Superior temporal gyrus (tissue), 1 donor: Measurements from ENCODE around the gene IRAK2.
A peak's percentile ranks its signal among the peaks of the same experiment; 100 is the strongest.
"Not testable (repeated sequence)": the region's sequence is repeated elsewhere in the genome, so short reads cannot be mapped to it uniquely, and the experiment has no call there.

Experiments used
- DNase-seq: peaks from one replicate; pipeline ENCODE4 v3.0.0-alpha.2; 2016; ENCODE audit errors: extremely low spot score

IRAK2 gene

DNA sequence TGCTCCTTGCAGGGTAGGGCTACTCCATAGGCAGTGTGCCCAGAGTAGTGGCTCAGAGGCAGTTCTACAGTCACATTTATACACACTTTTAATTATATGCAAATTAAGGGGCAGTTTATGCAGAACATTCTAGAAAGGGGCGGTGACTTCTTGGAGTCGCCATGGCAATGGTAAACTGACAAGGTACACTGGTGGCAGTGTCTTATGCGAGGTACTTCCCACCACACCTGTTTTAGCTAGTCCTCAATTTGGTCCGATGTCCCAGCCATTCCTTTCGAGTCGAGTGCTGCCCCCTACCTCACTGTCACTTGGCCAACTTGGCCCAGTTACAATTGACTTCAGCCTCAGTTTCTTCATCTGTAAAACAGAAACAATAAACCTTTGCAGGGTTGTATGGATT, 3.8 kb upstream of the IRAK2 start:
- no peak for DNase-seq

DNA sequence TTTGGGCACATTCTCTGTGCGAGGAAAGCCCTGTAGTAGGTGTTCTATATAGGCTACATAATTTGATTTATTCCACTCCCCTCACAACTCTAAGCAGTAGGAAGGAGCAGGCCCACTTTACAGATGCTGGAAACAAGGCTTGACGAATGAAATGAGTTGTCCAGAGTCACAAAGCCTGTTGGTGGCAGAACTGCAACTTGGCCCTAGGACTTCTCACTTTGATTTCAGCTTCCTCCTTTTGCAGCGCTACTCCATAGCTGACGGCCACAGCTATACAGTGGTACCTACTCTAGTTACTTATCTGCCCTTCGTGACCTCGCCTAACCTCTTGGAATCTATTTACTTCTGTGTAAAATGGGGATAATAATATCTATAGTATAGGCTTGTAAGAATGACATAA, 2.5 kb upstream of the IRAK2 start:
- DNase-seq, result no peak

DNA sequence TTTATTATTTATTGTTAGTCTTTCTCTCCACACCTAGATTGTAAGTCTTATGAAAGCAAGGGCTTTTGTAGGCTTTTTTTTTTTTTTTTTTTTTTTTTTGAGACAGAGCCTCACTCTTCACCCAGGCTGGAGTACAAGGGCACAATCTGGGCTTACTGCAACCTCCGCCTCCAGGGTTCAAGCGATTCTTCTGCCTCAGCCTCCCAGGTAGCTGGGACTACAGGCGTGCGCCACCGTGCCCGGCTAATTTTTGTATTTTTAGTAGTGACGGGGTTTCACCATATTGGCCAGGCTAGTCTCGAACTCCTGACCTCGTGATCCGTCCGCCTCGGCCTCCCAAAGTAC, 546 bp upstream of the IRAK2 start:
- DNase-seq, result not testable (repeated sequence)

DNA sequence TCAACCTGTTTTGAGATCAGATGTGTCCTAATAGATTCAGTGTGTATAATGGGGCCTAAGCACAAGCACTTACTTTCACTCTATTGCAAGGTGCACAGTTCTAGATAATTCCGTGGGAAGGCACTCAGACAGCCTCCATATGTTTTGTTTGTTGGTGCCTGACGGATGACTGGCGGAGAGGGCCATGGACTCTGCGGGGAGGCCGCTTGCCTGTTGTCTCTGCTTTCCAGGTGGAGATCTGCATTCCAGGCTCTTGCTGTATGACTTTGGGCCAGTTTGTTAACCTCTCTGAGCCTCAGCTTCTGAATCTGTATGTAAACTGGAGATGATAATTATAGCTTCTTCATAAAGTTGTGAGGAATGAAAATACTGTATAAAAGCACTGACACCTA, 1.5 kb downstream of the IRAK2 start:
- DNase-seq, result no peak

DNA sequence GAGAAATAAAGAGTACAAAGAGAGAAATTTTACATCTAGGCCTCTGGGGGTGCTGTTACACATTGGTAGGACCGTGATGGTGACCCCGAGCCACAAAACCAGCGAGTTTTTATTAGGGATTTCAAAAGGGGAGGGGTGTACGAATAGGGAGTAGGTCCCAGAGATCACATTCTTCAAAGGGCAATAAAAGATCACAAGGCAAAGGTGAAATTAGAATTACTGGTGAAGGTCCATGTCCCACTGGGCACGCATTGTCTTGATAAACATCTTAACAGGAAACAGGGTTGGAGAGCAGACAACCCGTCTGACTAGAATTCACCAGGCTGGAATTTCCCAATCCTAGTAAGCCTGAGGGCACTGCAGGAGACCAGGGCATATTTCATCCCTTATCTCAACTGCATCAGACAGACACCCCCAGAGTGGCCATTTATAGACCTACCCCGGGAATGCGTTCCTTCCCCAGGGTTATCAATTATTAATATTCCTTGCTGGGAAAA, 4.3 kb downstream of the IRAK2 start:
- no peak for DNase-seq

DNA sequence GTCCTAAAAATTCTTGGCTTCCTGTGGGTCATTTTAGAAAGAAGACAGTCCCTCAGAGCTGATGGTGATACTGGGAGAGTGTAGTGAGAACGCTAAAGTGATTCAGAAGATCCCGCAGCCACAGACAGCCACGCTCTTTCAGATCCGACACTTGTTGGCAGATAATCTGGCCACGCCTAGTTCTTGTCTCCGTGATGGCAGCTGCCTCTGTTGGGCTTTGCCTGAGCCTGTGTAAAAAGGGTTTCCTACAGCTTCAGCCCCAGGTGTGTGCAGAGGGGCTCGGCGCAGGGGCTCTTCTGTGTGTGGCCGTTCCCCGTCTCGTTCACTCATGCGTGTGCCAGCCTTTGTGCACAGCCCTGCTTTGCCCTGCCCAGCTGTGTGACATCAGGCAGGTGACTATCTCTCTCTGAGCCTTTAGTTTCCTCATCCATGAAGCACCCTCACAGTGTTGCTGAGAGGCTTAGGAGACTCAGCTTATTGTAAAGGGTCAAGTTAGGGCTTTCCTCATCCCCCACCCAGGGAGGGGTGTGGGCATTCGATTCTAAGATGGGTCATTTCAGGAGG, 6.3 kb downstream of the IRAK2 start:
- DNase-seq, result no peak

DNA sequence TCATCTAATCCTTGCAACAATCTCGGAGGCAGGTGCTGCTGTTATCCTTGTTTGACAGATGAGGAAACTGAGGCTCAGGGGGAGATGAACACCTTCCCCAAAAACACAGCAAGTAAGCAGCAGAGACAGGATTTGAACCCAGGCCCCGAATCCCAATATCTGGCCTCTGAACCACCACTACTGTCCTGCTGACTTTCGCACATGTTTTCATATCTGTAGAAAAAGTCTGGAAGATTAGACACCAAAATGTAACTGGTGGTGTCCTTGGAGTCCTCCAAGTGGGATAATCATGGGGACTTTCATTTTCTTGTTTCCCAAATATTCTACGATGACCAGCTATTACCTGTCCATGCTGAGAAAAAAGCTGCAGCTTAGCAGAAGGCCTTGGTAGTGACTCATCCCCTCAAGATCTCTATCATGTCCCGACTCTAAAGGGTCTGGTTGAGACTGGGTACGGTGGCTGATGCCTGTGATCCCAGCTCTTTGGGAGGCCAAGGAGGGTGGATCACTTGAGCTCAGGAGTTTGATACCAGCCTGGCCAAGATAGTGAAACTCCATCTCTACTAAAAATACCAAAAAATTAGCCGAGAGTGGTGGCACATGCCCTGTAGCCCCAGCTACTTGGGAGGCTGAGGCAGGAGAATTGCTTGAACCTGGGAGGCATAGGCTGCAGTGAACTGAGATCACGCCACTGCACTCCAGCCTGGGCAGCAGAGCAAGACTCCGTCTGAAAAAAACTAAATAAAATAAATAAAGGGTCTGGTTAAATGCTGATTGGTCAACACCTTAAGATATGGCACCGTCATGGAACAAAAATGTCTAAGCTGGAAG, 8.6 kb downstream of the IRAK2 start:
- no peak for DNase-seq

DNA sequence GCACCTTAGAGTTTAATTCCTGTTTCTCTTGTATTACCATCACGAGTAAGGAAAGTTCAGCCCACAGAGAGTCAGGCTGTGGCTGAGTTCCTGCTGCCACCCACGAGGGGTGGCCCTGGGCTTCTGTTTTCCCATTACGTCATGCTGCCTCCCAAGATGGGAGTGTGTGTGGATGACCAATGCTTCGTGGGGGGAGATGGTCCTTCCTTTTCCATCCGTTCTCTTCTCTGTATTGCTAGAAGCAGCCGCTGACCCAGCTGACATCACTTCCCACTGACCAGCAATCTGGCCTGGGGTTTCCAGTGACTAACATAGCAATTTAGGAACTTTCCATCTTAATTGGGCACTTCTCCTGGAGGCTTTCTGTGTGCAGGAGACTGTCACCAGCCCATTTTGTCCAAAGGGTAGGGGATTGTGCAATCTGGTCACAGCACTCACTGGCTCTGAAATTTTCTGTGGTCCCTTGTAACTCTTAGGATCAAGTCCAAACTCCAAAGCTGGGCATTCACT, 9.3 kb downstream of the IRAK2 start:
- peak; percentile 67 for DNase-seq

DNA sequence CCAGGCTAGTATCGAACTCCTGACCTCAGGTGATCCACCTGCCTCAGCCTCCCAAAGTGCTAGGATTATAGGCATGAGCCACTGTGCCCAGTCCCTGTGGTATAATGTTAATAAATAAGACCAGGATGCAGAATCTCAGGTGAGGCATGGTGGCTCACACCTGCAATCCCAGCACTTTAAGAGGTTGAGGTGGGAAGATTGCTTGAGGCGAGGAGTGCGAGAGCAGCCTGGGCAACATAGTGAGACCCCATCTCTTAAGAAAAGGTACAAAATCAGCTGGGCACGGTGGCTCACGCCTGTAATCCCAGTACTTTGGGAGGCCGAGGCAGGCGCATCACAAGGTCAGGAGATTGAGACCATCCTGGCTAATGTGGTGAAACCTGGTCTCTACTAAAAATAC, 10.6 kb downstream of the IRAK2 start:
- DNase-seq, result not testable (repeated sequence)

DNA sequence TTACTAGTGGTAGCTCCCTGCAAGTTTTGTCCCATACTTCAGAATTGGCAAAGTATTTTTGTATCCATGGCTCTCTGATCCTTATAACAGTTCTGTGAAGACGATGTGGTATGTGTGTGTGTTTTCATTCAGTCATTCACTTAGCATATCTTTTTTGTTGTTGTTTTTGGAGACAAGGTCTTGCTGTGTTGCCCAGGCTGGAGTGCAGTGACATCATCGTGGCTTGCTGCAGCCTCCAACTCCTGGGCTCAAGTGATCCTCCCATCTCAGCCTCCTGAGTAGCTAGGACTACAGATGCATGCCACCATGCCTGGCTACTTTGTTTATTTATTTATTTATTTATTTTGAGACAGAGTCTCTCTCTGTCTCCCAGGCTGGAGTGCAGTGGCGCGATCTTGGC, 11.4 kb downstream of the IRAK2 start:
- DNase-seq, result not testable (repeated sequence)

DNA sequence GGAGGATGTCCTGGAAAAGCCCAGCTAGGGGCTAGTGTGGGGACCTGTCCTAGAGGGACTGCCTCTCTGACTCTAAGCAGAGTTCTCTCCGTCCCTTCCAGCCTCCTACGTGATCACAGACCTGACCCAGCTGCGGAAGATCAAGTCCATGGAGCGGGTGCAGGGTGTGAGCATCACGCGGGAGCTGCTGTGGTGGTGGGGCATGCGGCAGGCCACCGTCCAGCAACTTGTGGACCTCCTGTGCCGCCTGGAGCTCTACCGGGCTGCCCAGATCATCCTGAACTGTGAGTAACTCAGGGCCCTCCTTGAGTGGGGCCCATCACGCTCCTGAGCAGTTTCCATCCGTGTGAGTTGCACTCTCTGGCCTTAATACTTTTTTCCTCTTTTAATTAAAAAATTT, 13.0 kb downstream of the IRAK2 start:
- no peak for DNase-seq

DNA sequence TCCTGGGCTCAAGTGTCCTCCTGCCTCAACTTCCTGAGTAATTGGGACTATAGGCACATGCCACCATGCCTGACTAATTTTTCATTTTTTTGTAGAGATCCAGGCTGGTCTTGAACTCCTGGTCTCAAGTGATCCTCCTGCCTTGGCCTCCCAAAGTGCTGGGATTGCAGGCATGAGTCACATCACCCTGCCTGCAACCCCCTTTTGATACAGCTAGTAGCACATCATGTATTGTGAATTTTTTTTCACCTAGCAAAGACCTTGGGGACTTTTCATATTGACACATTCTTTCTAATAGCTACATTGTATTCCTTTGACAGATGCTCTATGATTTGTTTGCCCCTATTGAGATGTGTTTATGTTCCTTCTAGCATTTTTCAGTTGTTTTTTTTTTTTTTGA, 14.2 kb downstream of the IRAK2 start:
- no peak for DNase-seq

DNA sequence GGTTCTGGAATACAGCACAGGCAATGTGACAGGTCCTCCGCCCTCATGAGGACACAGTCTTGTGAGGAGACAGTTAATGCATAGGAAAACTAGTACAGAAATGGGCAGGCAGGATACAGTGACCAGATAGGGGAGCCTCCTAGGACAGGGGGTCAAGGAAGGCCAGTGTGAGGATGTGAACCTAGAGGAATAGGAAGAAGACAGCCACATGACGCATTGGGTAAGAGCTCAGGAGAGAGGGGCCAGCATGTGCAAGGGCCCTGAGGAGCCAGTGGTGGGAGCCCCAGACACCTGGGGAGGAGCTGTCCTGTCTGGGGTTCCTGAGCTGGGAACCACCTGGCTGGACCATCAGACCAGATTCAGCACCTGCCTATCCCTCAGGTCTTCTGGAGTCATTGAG, 15.6 kb downstream of the IRAK2 start:
- no peak for DNase-seq

DNA sequence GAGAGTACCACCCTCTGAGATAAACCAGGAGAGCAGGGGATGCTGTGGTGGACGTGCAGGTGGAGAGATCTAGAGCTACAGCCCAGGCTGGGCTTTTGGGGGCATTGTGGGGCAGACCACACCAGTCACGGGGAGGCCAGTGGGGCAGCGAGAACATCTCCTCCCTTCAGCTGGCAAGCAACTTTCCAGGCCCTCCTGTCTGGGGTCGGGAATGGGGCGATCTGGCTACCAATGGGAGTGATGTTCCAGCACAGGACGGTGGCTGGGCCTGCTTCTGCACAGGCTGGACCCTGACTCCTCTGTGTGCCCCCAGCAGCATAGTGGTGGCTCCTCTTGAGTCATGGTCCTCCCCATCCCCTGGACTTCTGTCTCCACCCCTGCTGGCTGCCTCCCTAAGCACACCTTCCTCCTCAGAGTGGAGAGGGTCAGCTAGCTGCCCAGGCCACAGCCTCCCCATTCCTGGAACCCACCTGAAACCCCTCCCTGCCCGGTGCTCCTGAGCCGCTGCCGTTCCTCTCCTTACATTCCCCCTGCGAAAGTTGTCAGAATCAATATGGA, 16.1 kb downstream of the IRAK2 start:
- DNase-seq, result no peak

DNA sequence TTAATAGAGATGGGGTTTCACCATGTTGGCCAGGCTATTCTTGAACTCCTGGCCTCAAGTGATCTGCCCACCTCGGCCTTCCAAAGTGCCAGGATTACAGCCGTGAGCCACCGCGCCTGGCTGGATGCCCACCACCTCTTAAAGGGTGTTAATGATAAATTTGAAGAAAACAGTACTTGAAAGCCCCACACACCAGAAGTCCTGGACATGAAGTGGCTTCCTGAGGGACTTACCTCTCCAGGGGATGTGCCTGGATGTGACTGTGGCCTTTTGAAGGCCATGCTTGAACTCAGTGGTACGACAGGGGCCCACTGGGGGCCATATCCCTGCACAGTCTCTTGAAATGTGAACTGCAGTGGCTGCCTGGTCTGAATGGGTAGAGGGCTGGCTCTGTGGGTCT, 18.2 kb downstream of the IRAK2 start:
- no peak for DNase-seq

DNA sequence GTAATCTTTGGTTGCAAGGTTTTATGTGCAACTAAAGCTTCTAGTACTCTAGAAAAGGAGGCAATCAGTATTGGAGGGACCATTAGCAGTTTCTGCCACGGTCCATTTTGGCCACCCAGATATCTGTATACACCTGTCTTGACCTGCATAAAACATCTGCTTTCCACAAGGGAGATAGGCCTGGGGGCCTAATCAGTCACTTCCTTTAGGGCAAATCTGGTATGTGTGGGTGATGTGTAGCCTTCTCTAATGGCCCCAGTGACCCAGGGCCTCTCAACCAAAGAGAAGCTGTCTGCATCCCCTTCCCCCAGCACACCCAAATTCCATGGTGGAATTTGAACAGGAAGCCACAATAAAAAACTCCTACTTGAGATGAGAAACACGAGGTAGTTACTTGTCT, 19.5 kb downstream of the IRAK2 start:
- no peak for DNase-seq

DNA sequence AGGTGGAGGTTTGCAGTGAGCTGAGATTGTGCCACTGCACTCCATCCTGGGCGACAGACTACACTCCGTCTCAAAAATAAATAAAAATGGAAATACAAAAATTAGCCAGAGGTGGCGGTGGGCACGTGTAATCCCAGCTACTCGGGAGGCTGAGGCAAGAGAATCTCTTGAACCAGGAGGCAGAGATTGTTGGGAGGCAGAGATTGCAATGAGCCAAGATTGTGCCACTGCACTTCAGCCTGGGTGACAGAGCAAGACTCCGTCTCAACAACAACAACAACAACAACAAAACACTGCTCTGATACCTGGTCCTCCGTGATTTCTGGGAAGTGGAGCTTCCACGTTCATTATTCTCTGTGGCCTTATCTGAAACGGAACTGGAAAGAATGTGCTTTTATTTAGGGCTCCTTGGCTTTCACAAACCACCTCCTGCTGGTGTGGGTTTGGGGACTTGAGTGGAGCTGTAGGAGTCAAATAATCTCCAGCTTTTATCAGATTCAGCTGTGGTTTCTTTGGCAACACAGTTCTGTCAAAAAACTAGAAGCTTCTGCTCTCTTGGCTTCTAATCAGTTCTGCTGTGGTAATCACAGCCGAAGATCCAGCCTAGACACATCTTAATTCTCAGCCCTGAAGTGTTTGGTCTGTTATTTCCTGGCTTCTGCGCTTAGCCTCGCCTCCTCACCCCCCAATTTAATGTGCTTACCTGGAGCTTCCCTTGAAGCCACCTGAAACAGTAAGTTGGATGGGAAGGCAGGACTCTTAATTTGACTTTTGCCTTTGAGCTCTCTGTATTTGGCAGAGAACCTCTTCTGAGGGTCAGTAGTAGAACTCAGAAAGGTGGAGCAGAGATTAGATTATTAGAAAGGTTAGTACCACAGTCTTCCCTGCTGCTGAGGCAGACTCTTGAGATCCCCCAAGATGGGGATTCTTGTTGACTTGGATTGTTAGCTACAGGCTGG, 21.4 kb downstream of the IRAK2 start:
- peak; percentile 55 for DNase-seq

DNA sequence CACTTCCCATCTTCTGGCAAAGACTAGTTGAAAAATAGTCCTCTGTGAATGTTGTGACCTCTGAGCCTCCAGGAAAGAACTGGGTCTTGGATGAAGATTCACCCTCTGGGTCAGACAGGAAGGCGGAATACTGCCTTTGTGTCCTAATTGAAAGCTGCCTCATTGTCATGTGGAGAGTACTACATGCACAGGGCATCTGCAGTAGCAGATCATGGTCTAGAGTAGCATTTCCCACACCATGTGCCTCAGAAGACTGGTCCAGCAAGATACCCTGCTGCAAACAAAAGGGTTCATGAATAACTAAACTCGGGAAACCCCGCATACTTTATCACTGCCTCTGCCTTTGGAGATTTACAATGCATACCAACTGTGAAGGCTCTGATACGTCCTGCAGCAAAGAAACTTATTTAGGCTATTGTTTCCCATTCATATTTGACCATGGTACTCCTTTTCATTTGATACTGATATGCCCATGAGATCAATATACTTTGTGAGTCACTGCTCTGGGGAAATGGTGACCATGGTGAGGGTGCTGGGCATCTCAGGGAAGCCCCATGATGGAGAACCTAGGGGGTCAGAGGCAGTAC, 22.7 kb downstream of the IRAK2 start:
- DNase-seq, result peak; percentile 70

DNA sequence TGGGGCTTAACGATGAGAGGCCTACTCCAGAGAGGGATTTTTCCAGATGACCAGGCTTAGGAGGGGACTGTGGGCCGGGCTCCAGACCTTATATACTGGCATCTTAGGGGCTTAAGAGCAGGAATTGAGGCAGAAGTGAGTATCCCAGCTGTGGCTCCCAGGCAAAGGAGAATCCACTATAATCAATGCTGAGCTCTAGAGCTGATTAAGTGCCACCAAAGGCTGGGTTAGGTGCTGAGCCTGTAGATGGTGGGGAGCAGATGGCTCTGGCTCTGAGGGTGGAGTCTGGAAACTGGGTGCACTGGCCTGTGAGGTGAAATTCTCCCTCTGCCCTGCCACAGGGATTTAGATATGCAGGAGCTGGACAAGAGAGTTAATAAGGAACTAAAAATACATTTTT, 23.2 kb downstream of the IRAK2 start:
- DNase-seq, result no peak

DNA sequence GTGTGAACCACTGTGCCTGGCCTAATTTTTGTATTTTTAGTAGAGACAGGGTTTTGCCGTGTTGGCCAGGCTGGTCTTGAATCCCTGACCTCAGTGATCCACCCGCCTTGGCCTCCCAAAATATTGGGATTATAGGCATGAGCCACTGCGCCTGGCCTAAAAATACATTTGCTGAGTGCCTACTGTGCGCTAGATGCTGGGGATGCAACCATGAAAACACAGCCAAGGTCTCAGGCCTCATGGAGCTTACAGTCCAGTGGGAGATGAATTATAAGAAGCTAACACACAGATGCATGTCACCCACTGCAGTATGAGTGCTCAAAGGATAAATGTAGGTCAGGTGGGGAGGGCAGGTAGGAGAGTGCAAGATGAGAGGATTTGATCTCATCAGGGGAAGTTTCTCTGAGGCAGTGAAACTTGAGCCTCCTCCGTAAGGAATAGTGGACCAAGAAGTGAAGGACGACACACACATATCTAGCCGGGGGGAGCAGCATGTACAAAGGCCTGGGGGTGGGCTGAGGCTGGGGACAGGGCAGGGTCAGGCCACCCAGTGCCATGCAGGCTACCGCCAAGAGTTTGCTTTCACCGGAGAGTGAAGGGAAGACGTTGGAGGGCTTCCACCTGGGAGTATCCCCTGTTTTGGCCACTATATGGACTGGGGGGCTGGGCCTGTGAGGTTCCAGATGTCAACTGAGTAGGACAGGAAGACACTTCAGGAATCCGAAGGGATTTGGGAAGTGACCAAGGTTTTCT, 24.3 kb downstream of the IRAK2 start:
- DNase-seq, result no peak
